Measurements from ENCODE around the gene CHST9. TPM values are rescaled to one million over a fixed set of nuclear protein-coding genes. Genes with fewer than 3 reads are reported as not detected.

CHST9 gene
- total RNA-seq, 1 experiment from 2014 or later, result 3.5 TPM

DNA sequence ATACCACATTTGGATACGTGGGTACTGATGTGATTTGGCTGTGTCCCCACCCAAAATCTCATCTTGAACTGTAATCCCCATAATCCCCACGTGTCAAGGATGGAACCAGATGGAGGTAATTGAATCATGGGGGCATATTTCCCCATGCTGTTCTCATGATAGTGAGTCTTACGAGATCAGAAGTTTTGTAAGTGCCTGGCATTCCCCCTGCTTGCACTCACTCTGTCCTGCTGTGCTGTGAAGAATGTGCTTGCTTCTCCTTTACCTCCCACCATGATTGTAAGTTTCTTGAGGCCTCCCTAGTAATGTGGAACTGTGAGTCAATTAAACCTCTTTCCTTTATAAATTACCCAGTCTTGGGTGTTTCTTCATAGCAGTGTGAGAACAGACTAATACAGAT is 70.3 kb downstream of the CHST9 start:
- Histone ChIP-seq H3K27ac (ENCODE audit: insufficient read length, low read depth, low read length) (no peak overlapping the region), H2BK12ac (ENCODE audit: insufficient read length, low read depth, low read length) (no peak overlapping the region), H3K23ac (ENCODE audit: insufficient read length, low read depth, low read length) (no peak overlapping the region), H3K4me2 (ENCODE audit: insufficient read depth, insufficient read length, low read length) (no peak overlapping the region), H3K79me2 (ENCODE audit: insufficient read depth, low read length) (no peaks in the 10 kb centered on the region), H3K9me3 (ENCODE audit: control insufficient read depth, low read depth, low read length) (no peaks in the 10 kb centered on the region), H4K91ac (ENCODE audit: insufficient read length, low read depth, low read length) (no peak overlapping the region), H2BK15ac (ENCODE audit: low read depth, low read length) (no peak overlapping the region), H3K4ac (ENCODE audit: low read depth, low read length) (no peak overlapping the region), H3K4me1 (ENCODE audit: insufficient read depth, low read length) (no peaks in the 10 kb centered on the region), H4K8ac (replicated peaks; ENCODE audit: insufficient read length, low read depth, low read length) (no peak overlapping the region), H3K79me1 (ENCODE audit: insufficient read depth, low read depth, low read length, poor library complexity, severe bottlenecking) (no peaks in the 10 kb centered on the region), H2BK120ac (ENCODE audit: low read depth, low read length, poor library complexity, severe bottlenecking) (no peak overlapping the region), H2AFZ (ENCODE audit: low read length) (no peak overlapping the region), H3K27me3 (ENCODE audit: insufficient read depth, low read length) (no peaks in the 10 kb centered on the region), H3K14ac (ENCODE audit: insufficient read depth, low read length) (no peak overlapping the region), H3K56ac (ENCODE audit: insufficient read length, low read depth, low read length) (no peak overlapping the region), H2BK5ac (ENCODE audit: insufficient read length, low read length) (no peak overlapping the region), H3K23me2 (ENCODE audit: insufficient read length, low read depth, low read length, poor library complexity, severe bottlenecking) (no peaks in the 10 kb centered on the region), H3T11ph (ENCODE audit: low read length) (no peak overlapping the region), H3K18ac (ENCODE audit: insufficient read length, low read depth, low read length) (no peak overlapping the region), H2BK20ac (ENCODE audit: low read depth, low read length, poor library complexity, severe bottlenecking) (no peak overlapping the region), H3K9ac (ENCODE audit: extremely low read depth, insufficient read length, low read length) (no peak overlapping the region), H2AK5ac (ENCODE audit: insufficient read length, low read length) (no peak overlapping the region), H4K20me1 (ENCODE audit: control insufficient read depth, insufficient read depth, insufficient read length) (no peaks in the 10 kb centered on the region), H4K5ac (ENCODE audit: insufficient read length, low read depth, low read length) (no peak overlapping the region)
- Mint-ChIP-seq H3K27me3 (ENCODE audit: low read depth) (no peaks in the 10 kb centered on the region), H3K9me3 (peaks cover 3 to 4% of the 10 kb centered on the region in 2 experiments; a peak in 2 of 5 replicates), H3K4me3 (no peak overlapping the region), H3K4me1 (peaks cover 8 to 10% of the 10 kb centered on the region in 2 experiments; a peak in 3 of 4 replicates), H3K36me3 (ENCODE audit: insufficient read depth in 1 of 3, low read depth in 3 of 3) (peaks cover 0 to 14% (median 6%) of the 10 kb centered on the region in 3 experiments; a peak in 5 of 7 replicates), H3K27ac (no peak overlapping the region)
- TF ChIP-seq, protein P1, sequence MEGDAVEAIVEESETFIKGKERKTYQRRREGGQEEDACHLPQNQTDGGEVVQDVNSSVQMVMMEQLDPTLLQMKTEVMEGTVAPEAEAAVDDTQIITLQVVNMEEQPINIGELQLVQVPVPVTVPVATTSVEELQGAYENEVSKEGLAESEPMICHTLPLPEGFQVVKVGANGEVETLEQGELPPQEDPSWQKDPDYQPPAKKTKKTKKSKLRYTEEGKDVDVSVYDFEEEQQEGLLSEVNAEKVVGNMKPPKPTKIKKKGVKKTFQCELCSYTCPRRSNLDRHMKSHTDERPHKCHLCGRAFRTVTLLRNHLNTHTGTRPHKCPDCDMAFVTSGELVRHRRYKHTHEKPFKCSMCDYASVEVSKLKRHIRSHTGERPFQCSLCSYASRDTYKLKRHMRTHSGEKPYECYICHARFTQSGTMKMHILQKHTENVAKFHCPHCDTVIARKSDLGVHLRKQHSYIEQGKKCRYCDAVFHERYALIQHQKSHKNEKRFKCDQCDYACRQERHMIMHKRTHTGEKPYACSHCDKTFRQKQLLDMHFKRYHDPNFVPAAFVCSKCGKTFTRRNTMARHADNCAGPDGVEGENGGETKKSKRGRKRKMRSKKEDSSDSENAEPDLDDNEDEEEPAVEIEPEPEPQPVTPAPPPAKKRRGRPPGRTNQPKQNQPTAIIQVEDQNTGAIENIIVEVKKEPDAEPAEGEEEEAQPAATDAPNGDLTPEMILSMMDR (conservative IDR thresholded peaks at IDR 0.05), result no peak
- WGBS (ENCODE audit: extremely low coverage, insufficient read length, low lambda C conversion rate), result no CpG with 5 or more reads among the region's 3 CpGs
- DNase-seq, result no peak

Measured in H9 (cell line).